HCT116 (cell line): Measurements from ENCODE around the gene AGAP1.

Source experiments
- ATF3 ChIP-seq: IDR thresholded peaks from 2 replicates; pipeline ENCODE4 v1.6.1; 2012
- CTCF ChIP-seq, 3 experiments: fragments of 200-600 bp in 1 of 3; sonication (generic) in 1 of 3; IDR thresholded peaks in 2 of 3; conservative IDR thresholded peaks in 1 of 3; 2 replicates each; pipeline ENCODE4 v1.5.1; 2012 to 2017; ENCODE audit warnings: low read depth in 2 of 3, low read length in 2 of 3, antibody characterized with exemption in 1 of 3, borderline replicate concordance in 1 of 3, control low read depth in 1 of 3, mild to moderate bottlenecking in 1 of 3, mixed read lengths in 1 of 3, mixed run types in 1 of 3, moderate library complexity in 1 of 3; ENCODE audit not compliant: insufficient read depth in 1 of 3
- EZH2 ChIP-seq: fragments of 200-600 bp; sonication (generic); IDR thresholded peaks from 2 replicates; pipeline ENCODE4 v1.6.1; 2017; ENCODE audit warnings: antibody characterized with exemption, mixed run types
- EZH2phosphoT487 ChIP-seq: fragments of 200-600 bp; IDR thresholded peaks from 2 replicates; pipeline ENCODE4 v1.6.1; 2018; ENCODE audit warnings: antibody characterized with exemption, borderline replicate concordance
- MAX ChIP-seq: IDR thresholded peaks from 2 replicates; pipeline ENCODE4 v1.6.1; 2012
- POLR2A ChIP-seq: IDR thresholded peaks from 2 replicates; pipeline ENCODE4 v1.7.0; 2011; ENCODE audit warnings: borderline replicate concordance; ENCODE audit not compliant: insufficient read depth, insufficient read length; ENCODE audit errors: extremely low read depth
- POLR2AphosphoS5 ChIP-seq: IDR thresholded peaks from 2 replicates; pipeline ENCODE4 v1.6.1; 2011; ENCODE audit warnings: mild to moderate bottlenecking, low read depth, low read length, moderate library complexity
- RAD21 ChIP-seq: IDR thresholded peaks from 2 replicates; pipeline ENCODE4 v1.6.1; 2012; ENCODE audit warnings: low read depth, mild to moderate bottlenecking
- REST ChIP-seq: IDR thresholded peaks from 2 replicates; pipeline ENCODE4 v1.6.1; 2012; ENCODE audit warnings: low read depth
- SP1 ChIP-seq: IDR thresholded peaks from 2 replicates; pipeline ENCODE4 v1.6.1; 2012; ENCODE audit warnings: low read depth
- TCF7L2 ChIP-seq: IDR thresholded peaks from 2 replicates; pipeline ENCODE4 v1.7.0; 2011; ENCODE audit warnings: borderline replicate concordance, inconsistent platforms; ENCODE audit not compliant: insufficient read depth, insufficient read length; ENCODE audit errors: extremely low read depth
- YY1 ChIP-seq: IDR thresholded peaks from 2 replicates; pipeline ENCODE4 v1.6.1; 2011; ENCODE audit warnings: low read length, low read depth, moderate library complexity, mild to moderate bottlenecking; ENCODE audit not compliant: insufficient replicate concordance; ENCODE audit errors: extremely low read depth
- ZNF274 ChIP-seq: fragments of 200-500 bp; sonication (Bioruptor generic); IDR thresholded peaks from 2 replicates; pipeline ENCODE4 v1.6.1; 2014; ENCODE audit warnings: mild to moderate bottlenecking, low read depth, low read length, inconsistent platforms

- TF ChIP-seq SP1 (no peak), CTCF (IDR thresholded peaks at IDR 0.05 in 2 of 3, conservative IDR thresholded peaks at IDR 0.05 in 1 of 3; ENCODE audit: borderline replicate concordance in 1 of 3, insufficient read depth in 1 of 3, low read depth in 2 of 3, low read length in 2 of 3) (no peak), TCF7L2 (no peak), ATF3 (no peak), POLR2AphosphoS5 (no peak), RAD21 (no peak), REST (no peak), ZNF274 (no peak), EZH2phosphoT487 (no peak), EZH2 (no peak), POLR2A (no peak), YY1 (no peak), MAX (no peak)
Observed at GRCh38 chr2:236107942-236108625, 614.2 kb downstream of the AGAP1 start.
